Measurements from ENCODE around the gene ZBTB21.

Gene ZBTB21

DNA sequence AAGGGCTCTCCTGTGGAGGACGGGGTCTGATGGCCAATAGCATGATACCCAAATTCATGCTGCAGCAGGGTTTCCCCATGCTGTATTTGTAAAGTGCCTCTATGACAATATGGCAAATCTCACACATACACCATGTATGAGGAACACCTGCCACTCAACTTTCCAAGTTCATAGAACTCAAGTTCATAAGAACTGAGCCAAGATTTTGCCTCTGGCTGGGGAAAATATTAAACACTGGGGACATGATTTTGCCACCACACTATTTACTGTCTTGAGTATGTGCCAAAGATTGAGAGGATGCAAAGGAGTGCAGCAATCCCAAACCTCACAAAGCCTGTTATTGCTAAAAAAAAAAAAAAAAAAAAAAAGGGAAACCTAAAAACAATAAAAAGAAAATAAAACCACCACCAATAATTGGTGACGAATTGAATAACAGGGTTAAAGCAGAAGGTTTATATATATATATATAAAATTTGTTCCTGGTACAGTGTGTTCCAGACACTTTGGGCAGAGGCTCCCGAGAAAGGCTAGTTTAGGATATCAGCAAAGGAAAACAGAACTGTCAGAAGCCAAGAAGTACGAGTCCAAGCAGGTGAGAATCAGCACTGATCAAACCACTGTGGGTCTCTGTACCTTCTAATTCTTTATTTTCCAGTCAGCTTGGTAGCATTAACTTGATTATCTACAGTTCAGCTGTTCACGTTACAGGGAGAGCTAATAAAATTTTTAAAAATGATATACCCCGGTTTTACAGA lies 24.3 kb downstream of the ZBTB21 start:
- Histone ChIP-seq H3K4me2 (ENCODE audit: low read length) (no peak overlapping the region), H2BK120ac (ENCODE audit: low read depth, low read length) (no peak overlapping the region), H4K5ac (ENCODE audit: low read length) (no peak overlapping the region), H3K4me1 (ENCODE audit: control insufficient read depth, low read depth, low read length) (no peaks in the 10 kb centered on the region), H3K36me3 (ENCODE audit: control insufficient read depth, insufficient read depth, low read length) (no peaks in the 10 kb centered on the region), H2BK15ac (replicated peaks; ENCODE audit: low read depth) (no peak overlapping the region), H4K8ac (ENCODE audit: low read depth, low read length) (no peak overlapping the region), H3K18ac (ENCODE audit: low read length) (no peak overlapping the region), H3K23ac (ENCODE audit: low read length) (no peak overlapping the region), H3K4ac (ENCODE audit: low read depth, low read length) (no peak overlapping the region), H3K56ac (ENCODE audit: low read length) (no peak overlapping the region), H3K27ac (ENCODE audit: low read depth, low read length) (no peak overlapping the region), H3K27me3 (ENCODE audit: insufficient read depth, low read length, poor library complexity) (no peaks in the 10 kb centered on the region), H2BK5ac (ENCODE audit: low read length) (no peak overlapping the region), H3K79me1 (ENCODE audit: low read length) (no peaks in the 10 kb centered on the region), H3K79me2 (ENCODE audit: control insufficient read depth, insufficient read depth, low read length) (no peaks in the 10 kb centered on the region), H2AK5ac (ENCODE audit: low read length) (no peak overlapping the region), H3K9ac (ENCODE audit: low read length) (no peak overlapping the region), H3K4me3 (ENCODE audit: low read length) (no peak overlapping the region)
- WGBS (ENCODE audit: extremely low coverage, insufficient coverage, low lambda C conversion rate): no CpG with 5 or more reads among the region's 6 CpGs
- no peak for DNase-seq

DNA sequence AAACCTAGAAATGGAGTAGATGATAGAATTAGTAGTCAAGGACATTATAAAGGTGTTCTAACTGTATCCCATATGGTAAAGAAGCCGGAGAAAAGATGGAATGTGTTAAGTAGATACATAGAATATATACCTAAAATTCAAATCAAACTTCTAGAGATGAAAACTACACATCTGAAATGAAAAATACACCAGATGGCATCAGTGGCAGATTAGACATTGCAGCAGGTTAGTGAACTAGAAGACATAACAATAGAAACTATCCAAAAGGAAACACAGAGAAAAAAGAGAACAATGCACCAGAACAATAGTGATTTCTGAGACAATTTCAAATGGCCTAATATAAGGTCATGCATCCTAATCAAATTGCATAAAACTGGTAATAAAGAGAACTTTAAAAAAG lies 26.9 kb downstream of the ZBTB21 start:
- H2BK15ac ChIP-seq (replicated peaks; ENCODE audit: low read depth): no peak overlapping the region
- H2BK120ac ChIP-seq (ENCODE audit: low read depth, low read length): no peak overlapping the region
- no peaks in the 10 kb centered on the region for H3K79me1 ChIP-seq (ENCODE audit: low read length)
- H3K79me2 ChIP-seq (ENCODE audit: control insufficient read depth, insufficient read depth, low read length): no peaks in the 10 kb centered on the region
- H3K27ac ChIP-seq (ENCODE audit: low read depth, low read length): no peak overlapping the region
- H3K27me3 ChIP-seq (ENCODE audit: insufficient read depth, low read length, poor library complexity): no peaks in the 10 kb centered on the region
- no peak overlapping the region for H3K23ac ChIP-seq (ENCODE audit: low read length)
- H3K18ac ChIP-seq (ENCODE audit: low read length): no peak overlapping the region
- no peak overlapping the region for H3K56ac ChIP-seq (ENCODE audit: low read length)
- H2AK5ac ChIP-seq (ENCODE audit: low read length): no peak overlapping the region
- no peak overlapping the region for H3K4ac ChIP-seq (ENCODE audit: low read depth, low read length)
- no peak overlapping the region for H3K4me2 ChIP-seq (ENCODE audit: low read length)
- H2BK5ac ChIP-seq (ENCODE audit: low read length): no peak overlapping the region
- no peak overlapping the region for H4K8ac ChIP-seq (ENCODE audit: low read depth, low read length)
- H4K5ac ChIP-seq (ENCODE audit: low read length): no peak overlapping the region
- H3K4me3 ChIP-seq (ENCODE audit: low read length): no peak overlapping the region
- DNase-seq: no peak
- H3K9ac ChIP-seq (ENCODE audit: low read length): no peak overlapping the region
- no peaks in the 10 kb centered on the region for H3K4me1 ChIP-seq (ENCODE audit: control insufficient read depth, low read depth, low read length)
- H3K36me3 ChIP-seq (ENCODE audit: control insufficient read depth, insufficient read depth, low read length): no peaks in the 10 kb centered on the region
- WGBS (ENCODE audit: extremely low coverage, insufficient coverage, low lambda C conversion rate): no CpG with 5 or more reads among the region's 1 CpG

DNA sequence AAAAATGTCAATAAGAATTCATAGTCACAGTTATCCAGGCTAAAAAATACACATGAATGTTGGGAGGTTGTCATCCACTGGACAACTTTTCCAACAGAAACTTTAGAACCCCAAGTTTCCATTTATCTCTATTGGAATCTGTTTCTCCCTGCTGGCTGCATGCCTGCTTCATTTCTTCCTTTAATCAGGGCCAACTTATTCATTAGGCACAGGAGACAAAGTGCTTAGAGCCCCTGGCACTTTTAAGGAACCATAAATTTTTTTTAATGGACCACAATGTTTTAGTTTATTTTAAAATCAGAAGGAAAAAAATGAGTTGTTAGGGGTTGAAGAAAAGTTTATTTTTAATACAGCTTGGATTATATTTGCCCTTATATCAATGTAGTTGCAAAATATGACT lies 29.6 kb downstream of the ZBTB21 start:
- H3K4me1 ChIP-seq (ENCODE audit: control insufficient read depth, low read depth, low read length): no peaks in the 10 kb centered on the region
- H3K9ac ChIP-seq (ENCODE audit: low read length): no peak overlapping the region

DNA sequence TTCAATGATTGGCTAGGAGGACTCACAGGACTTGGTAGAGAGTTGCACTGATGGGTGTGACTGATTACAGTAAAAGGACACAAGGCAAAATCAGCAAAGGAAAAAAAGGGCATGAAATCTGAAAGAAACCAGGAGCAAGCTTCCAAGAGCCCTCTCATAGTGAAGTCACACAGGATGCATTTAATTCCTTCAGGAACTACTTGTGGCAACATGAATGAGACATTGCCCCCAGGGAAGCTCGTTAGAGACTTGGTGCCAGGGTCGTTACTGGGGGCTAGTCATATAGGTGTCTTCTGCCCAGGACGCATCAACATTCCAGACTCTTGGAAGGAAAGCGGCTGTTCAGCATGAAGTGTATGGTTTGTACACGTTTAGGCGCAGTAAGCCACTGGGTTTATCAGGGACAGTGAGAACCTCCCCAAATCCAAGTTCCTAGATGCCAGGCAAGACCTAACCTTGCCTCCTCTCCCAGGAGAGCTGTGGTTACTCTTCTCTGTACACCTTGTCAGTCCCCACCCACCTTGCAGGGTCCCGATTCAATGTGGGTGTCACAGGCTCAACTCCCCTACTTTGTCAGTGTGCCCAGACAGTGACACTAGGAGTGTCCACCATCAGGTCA lies 30.3 kb downstream of the ZBTB21 start:
- no peak overlapping the region for H4K5ac ChIP-seq (ENCODE audit: low read length)
- no peaks in the 10 kb centered on the region for H3K27me3 ChIP-seq (ENCODE audit: insufficient read depth, low read length, poor library complexity)
- no peaks in the 10 kb centered on the region for H3K79me2 ChIP-seq (ENCODE audit: control insufficient read depth, insufficient read depth, low read length)
- no peak overlapping the region for H3K9ac ChIP-seq (ENCODE audit: low read length)
- WGBS (ENCODE audit: extremely low coverage, insufficient coverage, low lambda C conversion rate): no CpG with 5 or more reads among the region's 7 CpGs
- H2BK15ac ChIP-seq (replicated peaks; ENCODE audit: low read depth): no peak overlapping the region
- H2BK120ac ChIP-seq (ENCODE audit: low read depth, low read length): no peak overlapping the region
- no peaks in the 10 kb centered on the region for H3K4me1 ChIP-seq (ENCODE audit: control insufficient read depth, low read depth, low read length)
- no peak for DNase-seq
- H3K36me3 ChIP-seq (ENCODE audit: control insufficient read depth, insufficient read depth, low read length): no peaks in the 10 kb centered on the region
- no peak overlapping the region for H3K4me3 ChIP-seq (ENCODE audit: low read length)
- H3K4ac ChIP-seq (ENCODE audit: low read depth, low read length): no peak overlapping the region
- H3K56ac ChIP-seq (ENCODE audit: low read length): no peak overlapping the region
- no peak overlapping the region for H2BK5ac ChIP-seq (ENCODE audit: low read length)
- no peak overlapping the region for H3K18ac ChIP-seq (ENCODE audit: low read length)
- H2AK5ac ChIP-seq (ENCODE audit: low read length): no peak overlapping the region
- H3K27ac ChIP-seq (ENCODE audit: low read depth, low read length): no peak overlapping the region
- no peak overlapping the region for H4K8ac ChIP-seq (ENCODE audit: low read depth, low read length)
- no peak overlapping the region for H3K23ac ChIP-seq (ENCODE audit: low read length)
- no peak overlapping the region for H3K4me2 ChIP-seq (ENCODE audit: low read length)
- no peaks in the 10 kb centered on the region for H3K79me1 ChIP-seq (ENCODE audit: low read length)

More for the DNA sequence above, 29.6 kb downstream of the ZBTB21 start:
- Histone ChIP-seq H3K79me1 (ENCODE audit: low read length) (no peaks in the 10 kb centered on the region), H3K23ac (ENCODE audit: low read length) (no peak overlapping the region), H4K5ac (ENCODE audit: low read length) (no peak overlapping the region), H3K79me2 (ENCODE audit: control insufficient read depth, insufficient read depth, low read length) (no peaks in the 10 kb centered on the region), H3K36me3 (ENCODE audit: control insufficient read depth, insufficient read depth, low read length) (no peaks in the 10 kb centered on the region), H2BK15ac (replicated peaks; ENCODE audit: low read depth) (no peak overlapping the region), H3K56ac (ENCODE audit: low read length) (no peak overlapping the region), H2BK120ac (ENCODE audit: low read depth, low read length) (no peak overlapping the region), H3K4ac (ENCODE audit: low read depth, low read length) (no peak overlapping the region), H3K27me3 (ENCODE audit: insufficient read depth, low read length, poor library complexity) (no peaks in the 10 kb centered on the region), H3K4me2 (ENCODE audit: low read length) (no peak overlapping the region), H3K18ac (ENCODE audit: low read length) (no peak overlapping the region), H3K27ac (ENCODE audit: low read depth, low read length) (no peak overlapping the region), H4K8ac (ENCODE audit: low read depth, low read length) (no peak overlapping the region), H2BK5ac (ENCODE audit: low read length) (no peak overlapping the region), H2AK5ac (ENCODE audit: low read length) (no peak overlapping the region), H3K4me3 (ENCODE audit: low read length) (no peak overlapping the region)
- no peak for DNase-seq

DNA sequence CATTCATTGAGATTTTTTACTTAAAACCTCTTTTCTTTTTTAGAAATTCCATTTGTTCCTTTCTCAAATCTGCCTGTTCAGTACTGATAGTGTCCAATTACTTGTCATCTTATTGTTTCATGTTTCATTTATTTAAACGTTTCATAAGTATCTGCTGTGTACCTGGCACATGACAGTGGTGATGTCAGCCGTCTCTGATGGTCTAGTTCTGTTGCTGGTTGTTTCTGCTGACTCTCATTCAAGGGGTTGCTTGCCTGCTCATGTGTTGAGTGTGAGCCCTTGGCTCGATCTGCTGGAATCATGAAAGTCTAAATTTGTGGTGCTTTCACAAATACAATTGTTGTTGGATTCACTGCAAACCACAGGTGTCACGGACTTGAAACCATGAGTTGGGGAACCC lies 30.8 kb downstream of the ZBTB21 start:
- Histone ChIP-seq H3K56ac (ENCODE audit: low read length) (no peak overlapping the region), H3K27ac (ENCODE audit: low read depth, low read length) (no peak overlapping the region), H3K9ac (ENCODE audit: low read length) (no peak overlapping the region), H2BK15ac (replicated peaks; ENCODE audit: low read depth) (no peak overlapping the region), H3K4me3 (ENCODE audit: low read length) (no peak overlapping the region), H3K18ac (ENCODE audit: low read length) (no peak overlapping the region), H3K79me1 (ENCODE audit: low read length) (no peaks in the 10 kb centered on the region), H4K8ac (ENCODE audit: low read depth, low read length) (no peak overlapping the region), H2BK120ac (ENCODE audit: low read depth, low read length) (no peak overlapping the region), H3K4ac (ENCODE audit: low read depth, low read length) (no peak overlapping the region), H3K27me3 (ENCODE audit: insufficient read depth, low read length, poor library complexity) (no peaks in the 10 kb centered on the region), H3K4me1 (ENCODE audit: control insufficient read depth, low read depth, low read length) (no peaks in the 10 kb centered on the region), H3K4me2 (ENCODE audit: low read length) (no peak overlapping the region), H2AK5ac (ENCODE audit: low read length) (no peak overlapping the region), H3K36me3 (ENCODE audit: control insufficient read depth, insufficient read depth, low read length) (no peaks in the 10 kb centered on the region), H3K79me2 (ENCODE audit: control insufficient read depth, insufficient read depth, low read length) (no peaks in the 10 kb centered on the region), H4K5ac (ENCODE audit: low read length) (no peak overlapping the region), H2BK5ac (ENCODE audit: low read length) (no peak overlapping the region), H3K23ac (ENCODE audit: low read length) (no peak overlapping the region)
- WGBS (ENCODE audit: extremely low coverage, insufficient coverage, low lambda C conversion rate): no CpG with 5 or more reads among the region's 4 CpGs
- no peak for DNase-seq

Data from mesendoderm (in vitro differentiated cells).